ENCODE measurements around the gene MED20.

DNA sequence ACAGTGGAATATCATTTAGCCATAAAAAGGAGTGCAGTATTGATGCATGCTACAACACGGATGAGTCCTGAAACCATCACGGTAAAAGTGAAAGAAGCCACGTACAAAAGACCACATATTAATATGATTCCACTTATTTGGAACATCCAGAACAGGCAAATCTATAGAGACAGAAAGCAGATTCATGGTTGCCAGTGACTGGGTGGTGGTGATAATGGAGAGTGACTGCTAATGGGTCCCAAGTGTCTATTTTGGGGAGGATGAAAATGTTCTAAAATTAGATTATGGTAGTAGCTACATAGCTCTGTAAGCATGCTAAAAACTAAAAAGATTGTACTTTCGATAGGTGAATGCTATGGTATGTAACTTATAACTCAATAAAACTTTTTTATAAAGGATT is 39.1 kb upstream of the MED20 start:
- TF ChIP-seq CTCF (IDR thresholded peaks at IDR 0.05; ENCODE audit: borderline replicate concordance, extremely low read depth, low read length, poor library complexity, severe bottlenecking), result no peak
- no peak for TF ChIP-seq EZH2 (IDR thresholded peaks at IDR 0.05; ENCODE audit: borderline replicate concordance, low read depth, low read length, severe bottlenecking)
